ENCODE measurements around the gene SP3. TPM values are rescaled to one million over a fixed set of nuclear protein-coding genes. Genes with fewer than 3 reads are reported as not detected.

SP3 gene
- total and polyA plus RNA-seq, 9 of the 15 experiments (the other 6 are each of a cell fraction or from before 2014, with no cell fraction given) = 12.0 to 106 (median 74.9) TPM

DNA sequence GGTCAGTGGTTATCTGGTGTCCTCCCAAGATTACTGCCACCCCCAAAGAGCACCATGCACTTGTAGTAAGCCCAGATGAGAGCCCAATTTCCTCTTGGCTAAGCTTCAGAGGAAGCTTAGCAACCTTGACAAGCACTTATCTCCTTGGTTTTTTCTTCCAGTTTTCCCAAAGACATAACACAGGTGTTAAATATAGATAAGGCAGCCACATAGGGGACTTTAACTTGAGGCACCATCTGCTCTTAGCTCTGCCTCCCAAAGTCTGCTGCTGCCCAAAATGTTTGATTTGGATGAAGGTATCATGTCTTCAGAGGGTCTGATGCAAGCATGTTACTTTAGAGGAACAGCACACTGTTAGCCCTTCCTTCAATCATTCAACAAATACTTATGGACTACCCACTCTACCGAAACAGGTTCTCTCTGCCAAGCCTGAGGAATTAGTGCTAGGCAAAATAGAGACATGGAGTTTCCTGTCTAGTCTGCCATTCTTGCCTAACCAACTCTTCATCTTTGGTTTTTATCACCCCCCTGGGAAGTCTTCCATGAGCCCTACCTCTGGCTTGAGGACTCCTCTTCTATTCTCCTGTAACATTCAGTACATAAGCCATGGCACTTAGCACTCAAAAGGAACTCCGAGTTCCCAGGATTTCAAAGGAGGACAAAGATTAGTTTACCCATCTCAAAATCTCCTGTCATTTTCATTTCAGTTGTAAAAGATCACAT lies 73.7 kb downstream of the SP3 start (continued):
- TF ChIP-seq, protein P1, sequence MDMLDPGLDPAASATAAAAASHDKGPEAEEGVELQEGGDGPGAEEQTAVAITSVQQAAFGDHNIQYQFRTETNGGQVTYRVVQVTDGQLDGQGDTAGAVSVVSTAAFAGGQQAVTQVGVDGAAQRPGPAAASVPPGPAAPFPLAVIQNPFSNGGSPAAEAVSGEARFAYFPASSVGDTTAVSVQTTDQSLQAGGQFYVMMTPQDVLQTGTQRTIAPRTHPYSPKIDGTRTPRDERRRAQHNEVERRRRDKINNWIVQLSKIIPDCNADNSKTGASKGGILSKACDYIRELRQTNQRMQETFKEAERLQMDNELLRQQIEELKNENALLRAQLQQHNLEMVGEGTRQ (CRISPR knock-in tag; IDR thresholded peaks at IDR 0.05) = no peak
- TF ChIP-seq SMARCC2 (IDR thresholded peaks at IDR 0.05; ENCODE audit: low read depth) (peak; percentile 81), ZNF75A (CRISPR knock-in tag; IDR thresholded peaks at IDR 0.05) (no peak), NFRKB (IDR thresholded peaks at IDR 0.05; ENCODE audit: low read depth) (no peak), ZNF311 (CRISPR knock-in tag; IDR thresholded peaks at IDR 0.05) (no peak), PPARD (CRISPR knock-in tag; IDR thresholded peaks at IDR 0.05) (no peak), TCF7L2 (IDR thresholded peaks at IDR 0.05; ENCODE audit: low read depth, low read length) (no peak), ZNF239 (CRISPR knock-in tag; IDR thresholded peaks at IDR 0.05) (no peak), KLF13 (tag; IDR thresholded peaks at IDR 0.05; ENCODE audit: borderline replicate concordance, low read depth) (no peak), PURB (CRISPR knock-in tag; IDR thresholded peaks at IDR 0.05; ENCODE audit: low read depth) (no peak), ZNF184 (CRISPR knock-in tag; IDR thresholded peaks at IDR 0.05) (no peak), C11orf30 (IDR thresholded peaks at IDR 0.05; ENCODE audit: low read depth) (no peak), ZFPM2 (CRISPR knock-in tag; IDR thresholded peaks at IDR 0.05) (no peak), KLF16 (IDR thresholded peaks at IDR 0.05) (peak; percentile 90)
- TF ChIP-seq, protein P2, sequence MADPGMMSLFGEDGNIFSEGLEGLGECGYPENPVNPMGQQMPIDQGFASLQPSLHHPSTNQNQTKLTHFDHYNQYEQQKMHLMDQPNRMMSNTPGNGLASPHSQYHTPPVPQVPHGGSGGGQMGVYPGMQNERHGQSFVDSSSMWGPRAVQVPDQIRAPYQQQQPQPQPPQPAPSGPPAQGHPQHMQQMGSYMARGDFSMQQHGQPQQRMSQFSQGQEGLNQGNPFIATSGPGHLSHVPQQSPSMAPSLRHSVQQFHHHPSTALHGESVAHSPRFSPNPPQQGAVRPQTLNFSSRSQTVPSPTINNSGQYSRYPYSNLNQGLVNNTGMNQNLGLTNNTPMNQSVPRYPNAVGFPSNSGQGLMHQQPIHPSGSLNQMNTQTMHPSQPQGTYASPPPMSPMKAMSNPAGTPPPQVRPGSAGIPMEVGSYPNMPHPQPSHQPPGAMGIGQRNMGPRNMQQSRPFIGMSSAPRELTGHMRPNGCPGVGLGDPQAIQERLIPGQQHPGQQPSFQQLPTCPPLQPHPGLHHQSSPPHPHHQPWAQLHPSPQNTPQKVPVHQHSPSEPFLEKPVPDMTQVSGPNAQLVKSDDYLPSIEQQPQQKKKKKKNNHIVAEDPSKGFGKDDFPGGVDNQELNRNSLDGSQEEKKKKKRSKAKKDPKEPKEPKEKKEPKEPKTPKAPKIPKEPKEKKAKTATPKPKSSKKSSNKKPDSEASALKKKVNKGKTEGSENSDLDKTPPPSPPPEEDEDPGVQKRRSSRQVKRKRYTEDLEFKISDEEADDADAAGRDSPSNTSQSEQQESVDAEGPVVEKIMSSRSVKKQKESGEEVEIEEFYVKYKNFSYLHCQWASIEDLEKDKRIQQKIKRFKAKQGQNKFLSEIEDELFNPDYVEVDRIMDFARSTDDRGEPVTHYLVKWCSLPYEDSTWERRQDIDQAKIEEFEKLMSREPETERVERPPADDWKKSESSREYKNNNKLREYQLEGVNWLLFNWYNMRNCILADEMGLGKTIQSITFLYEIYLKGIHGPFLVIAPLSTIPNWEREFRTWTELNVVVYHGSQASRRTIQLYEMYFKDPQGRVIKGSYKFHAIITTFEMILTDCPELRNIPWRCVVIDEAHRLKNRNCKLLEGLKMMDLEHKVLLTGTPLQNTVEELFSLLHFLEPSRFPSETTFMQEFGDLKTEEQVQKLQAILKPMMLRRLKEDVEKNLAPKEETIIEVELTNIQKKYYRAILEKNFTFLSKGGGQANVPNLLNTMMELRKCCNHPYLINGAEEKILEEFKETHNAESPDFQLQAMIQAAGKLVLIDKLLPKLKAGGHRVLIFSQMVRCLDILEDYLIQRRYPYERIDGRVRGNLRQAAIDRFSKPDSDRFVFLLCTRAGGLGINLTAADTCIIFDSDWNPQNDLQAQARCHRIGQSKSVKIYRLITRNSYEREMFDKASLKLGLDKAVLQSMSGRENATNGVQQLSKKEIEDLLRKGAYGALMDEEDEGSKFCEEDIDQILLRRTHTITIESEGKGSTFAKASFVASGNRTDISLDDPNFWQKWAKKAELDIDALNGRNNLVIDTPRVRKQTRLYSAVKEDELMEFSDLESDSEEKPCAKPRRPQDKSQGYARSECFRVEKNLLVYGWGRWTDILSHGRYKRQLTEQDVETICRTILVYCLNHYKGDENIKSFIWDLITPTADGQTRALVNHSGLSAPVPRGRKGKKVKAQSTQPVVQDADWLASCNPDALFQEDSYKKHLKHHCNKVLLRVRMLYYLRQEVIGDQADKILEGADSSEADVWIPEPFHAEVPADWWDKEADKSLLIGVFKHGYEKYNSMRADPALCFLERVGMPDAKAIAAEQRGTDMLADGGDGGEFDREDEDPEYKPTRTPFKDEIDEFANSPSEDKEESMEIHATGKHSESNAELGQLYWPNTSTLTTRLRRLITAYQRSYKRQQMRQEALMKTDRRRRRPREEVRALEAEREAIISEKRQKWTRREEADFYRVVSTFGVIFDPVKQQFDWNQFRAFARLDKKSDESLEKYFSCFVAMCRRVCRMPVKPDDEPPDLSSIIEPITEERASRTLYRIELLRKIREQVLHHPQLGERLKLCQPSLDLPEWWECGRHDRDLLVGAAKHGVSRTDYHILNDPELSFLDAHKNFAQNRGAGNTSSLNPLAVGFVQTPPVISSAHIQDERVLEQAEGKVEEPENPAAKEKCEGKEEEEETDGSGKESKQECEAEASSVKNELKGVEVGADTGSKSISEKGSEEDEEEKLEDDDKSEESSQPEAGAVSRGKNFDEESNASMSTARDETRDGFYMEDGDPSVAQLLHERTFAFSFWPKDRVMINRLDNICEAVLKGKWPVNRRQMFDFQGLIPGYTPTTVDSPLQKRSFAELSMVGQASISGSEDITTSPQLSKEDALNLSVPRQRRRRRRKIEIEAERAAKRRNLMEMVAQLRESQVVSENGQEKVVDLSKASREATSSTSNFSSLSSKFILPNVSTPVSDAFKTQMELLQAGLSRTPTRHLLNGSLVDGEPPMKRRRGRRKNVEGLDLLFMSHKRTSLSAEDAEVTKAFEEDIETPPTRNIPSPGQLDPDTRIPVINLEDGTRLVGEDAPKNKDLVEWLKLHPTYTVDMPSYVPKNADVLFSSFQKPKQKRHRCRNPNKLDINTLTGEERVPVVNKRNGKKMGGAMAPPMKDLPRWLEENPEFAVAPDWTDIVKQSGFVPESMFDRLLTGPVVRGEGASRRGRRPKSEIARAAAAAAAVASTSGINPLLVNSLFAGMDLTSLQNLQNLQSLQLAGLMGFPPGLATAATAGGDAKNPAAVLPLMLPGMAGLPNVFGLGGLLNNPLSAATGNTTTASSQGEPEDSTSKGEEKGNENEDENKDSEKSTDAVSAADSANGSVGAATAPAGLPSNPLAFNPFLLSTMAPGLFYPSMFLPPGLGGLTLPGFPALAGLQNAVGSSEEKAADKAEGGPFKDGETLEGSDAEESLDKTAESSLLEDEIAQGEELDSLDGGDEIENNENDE (IDR thresholded peaks at IDR 0.05; ENCODE audit: low read depth, low read length) = no peak

All from K562 (cell line).